ENCODE measurements around the gene TCAIM. TPM values are rescaled to one million over a fixed set of nuclear protein-coding genes. Genes with fewer than 3 reads are reported as not detected.

TCAIM gene
- total and polyA plus RNA-seq, 9 of the 15 experiments (the other 6 are each of a cell fraction or from before 2014, with no cell fraction given), result 19.7 to 53.3 (median 36.9) TPM

DNA sequence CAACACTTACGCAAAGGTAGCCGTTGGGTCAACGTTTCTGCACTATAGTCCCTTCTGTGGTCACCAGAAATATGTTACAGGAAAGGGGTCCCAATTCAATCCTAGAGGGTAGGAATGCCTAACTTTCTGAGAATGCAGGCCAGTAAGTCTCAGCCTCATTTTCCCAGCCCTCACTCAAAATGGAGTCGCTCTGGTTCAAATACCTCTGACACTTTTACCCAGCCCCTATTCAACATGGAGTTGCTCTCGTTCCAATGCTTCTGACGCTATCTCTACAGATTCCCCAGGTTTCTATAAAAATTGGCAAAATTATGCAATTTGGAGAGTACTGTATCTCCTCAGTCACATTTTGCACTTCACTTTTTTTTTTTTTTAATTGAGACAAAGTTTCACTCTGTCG is 99.2 kb downstream of the TCAIM start (continued):
- TF ChIP-seq, protein P1, sequence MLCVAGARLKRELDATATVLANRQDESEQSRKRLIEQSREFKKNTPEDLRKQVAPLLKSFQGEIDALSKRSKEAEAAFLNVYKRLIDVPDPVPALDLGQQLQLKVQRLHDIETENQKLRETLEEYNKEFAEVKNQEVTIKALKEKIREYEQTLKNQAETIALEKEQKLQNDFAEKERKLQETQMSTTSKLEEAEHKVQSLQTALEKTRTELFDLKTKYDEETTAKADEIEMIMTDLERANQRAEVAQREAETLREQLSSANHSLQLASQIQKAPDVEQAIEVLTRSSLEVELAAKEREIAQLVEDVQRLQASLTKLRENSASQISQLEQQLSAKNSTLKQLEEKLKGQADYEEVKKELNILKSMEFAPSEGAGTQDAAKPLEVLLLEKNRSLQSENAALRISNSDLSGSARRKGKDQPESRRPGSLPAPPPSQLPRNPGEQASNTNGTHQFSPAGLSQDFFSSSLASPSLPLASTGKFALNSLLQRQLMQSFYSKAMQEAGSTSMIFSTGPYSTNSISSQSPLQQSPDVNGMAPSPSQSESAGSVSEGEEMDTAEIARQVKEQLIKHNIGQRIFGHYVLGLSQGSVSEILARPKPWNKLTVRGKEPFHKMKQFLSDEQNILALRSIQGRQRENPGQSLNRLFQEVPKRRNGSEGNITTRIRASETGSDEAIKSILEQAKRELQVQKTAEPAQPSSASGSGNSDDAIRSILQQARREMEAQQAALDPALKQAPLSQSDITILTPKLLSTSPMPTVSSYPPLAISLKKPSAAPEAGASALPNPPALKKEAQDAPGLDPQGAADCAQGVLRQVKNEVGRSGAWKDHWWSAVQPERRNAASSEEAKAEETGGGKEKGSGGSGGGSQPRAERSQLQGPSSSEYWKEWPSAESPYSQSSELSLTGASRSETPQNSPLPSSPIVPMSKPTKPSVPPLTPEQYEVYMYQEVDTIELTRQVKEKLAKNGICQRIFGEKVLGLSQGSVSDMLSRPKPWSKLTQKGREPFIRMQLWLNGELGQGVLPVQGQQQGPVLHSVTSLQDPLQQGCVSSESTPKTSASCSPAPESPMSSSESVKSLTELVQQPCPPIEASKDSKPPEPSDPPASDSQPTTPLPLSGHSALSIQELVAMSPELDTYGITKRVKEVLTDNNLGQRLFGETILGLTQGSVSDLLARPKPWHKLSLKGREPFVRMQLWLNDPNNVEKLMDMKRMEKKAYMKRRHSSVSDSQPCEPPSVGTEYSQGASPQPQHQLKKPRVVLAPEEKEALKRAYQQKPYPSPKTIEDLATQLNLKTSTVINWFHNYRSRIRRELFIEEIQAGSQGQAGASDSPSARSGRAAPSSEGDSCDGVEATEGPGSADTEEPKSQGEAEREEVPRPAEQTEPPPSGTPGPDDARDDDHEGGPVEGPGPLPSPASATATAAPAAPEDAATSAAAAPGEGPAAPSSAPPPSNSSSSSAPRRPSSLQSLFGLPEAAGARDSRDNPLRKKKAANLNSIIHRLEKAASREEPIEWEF (CRISPR knock-in tag; IDR thresholded peaks at IDR 0.05), result peak; percentile 91
- TF ChIP-seq HNRNPK (IDR thresholded peaks at IDR 0.05; ENCODE audit: low read depth, low read length, poor library complexity, severe bottlenecking) (no peak), DIDO1 (tag; IDR thresholded peaks at IDR 0.05; ENCODE audit: low read depth) (peak; percentile 59; the same call in 1 of the 2 replicates), NR4A1 (CRISPR knock-in tag; IDR thresholded peaks at IDR 0.05) (0 out of 2 replicates have a peak, but pooled peaks have one; percentile 47), NR4A1 (tag; IDR thresholded peaks at IDR 0.05) (peak; percentile 98), ZNF76 (CRISPR knock-in tag; IDR thresholded peaks at IDR 0.05; ENCODE audit: borderline replicate concordance) (peak; percentile 90), ZNF263 (CRISPR knock-in tag; IDR thresholded peaks at IDR 0.05; ENCODE audit: borderline replicate concordance) (no peak), MED1 (CRISPR knock-in tag; IDR thresholded peaks at IDR 0.05; ENCODE audit: borderline replicate concordance) (no peak), JUN (IDR thresholded peaks at IDR 0.05; ENCODE audit: borderline replicate concordance, low read depth, low read length) (no peak), JUN (CRISPR knock-in tag; IDR thresholded peaks at IDR 0.05; ENCODE audit: borderline replicate concordance) (no peak), HLTF (IDR thresholded peaks at IDR 0.05) (no peak), ZNF197 (CRISPR knock-in tag; IDR thresholded peaks at IDR 0.05; ENCODE audit: low read depth) (0 out of 2 replicates have a peak, but pooled peaks have one; percentile 44), HNRNPLL (IDR thresholded peaks at IDR 0.05; ENCODE audit: low read depth, low read length, poor library complexity, severe bottlenecking) (no peak), RBM25 (IDR thresholded peaks at IDR 0.05; ENCODE audit: low read depth, low read length, severe bottlenecking) (no peak), MCM3 (IDR thresholded peaks at IDR 0.05) (no peak), CEBPB (tag; IDR thresholded peaks at IDR 0.05) (no peak), MYNN (IDR thresholded peaks at IDR 0.05) (no peak), MYNN (CRISPR knock-in tag; IDR thresholded peaks at IDR 0.05) (no peak), GTF2A2 (tag; IDR thresholded peaks at IDR 0.05) (peak; percentile 94)
- TF ChIP-seq, protein P2, sequence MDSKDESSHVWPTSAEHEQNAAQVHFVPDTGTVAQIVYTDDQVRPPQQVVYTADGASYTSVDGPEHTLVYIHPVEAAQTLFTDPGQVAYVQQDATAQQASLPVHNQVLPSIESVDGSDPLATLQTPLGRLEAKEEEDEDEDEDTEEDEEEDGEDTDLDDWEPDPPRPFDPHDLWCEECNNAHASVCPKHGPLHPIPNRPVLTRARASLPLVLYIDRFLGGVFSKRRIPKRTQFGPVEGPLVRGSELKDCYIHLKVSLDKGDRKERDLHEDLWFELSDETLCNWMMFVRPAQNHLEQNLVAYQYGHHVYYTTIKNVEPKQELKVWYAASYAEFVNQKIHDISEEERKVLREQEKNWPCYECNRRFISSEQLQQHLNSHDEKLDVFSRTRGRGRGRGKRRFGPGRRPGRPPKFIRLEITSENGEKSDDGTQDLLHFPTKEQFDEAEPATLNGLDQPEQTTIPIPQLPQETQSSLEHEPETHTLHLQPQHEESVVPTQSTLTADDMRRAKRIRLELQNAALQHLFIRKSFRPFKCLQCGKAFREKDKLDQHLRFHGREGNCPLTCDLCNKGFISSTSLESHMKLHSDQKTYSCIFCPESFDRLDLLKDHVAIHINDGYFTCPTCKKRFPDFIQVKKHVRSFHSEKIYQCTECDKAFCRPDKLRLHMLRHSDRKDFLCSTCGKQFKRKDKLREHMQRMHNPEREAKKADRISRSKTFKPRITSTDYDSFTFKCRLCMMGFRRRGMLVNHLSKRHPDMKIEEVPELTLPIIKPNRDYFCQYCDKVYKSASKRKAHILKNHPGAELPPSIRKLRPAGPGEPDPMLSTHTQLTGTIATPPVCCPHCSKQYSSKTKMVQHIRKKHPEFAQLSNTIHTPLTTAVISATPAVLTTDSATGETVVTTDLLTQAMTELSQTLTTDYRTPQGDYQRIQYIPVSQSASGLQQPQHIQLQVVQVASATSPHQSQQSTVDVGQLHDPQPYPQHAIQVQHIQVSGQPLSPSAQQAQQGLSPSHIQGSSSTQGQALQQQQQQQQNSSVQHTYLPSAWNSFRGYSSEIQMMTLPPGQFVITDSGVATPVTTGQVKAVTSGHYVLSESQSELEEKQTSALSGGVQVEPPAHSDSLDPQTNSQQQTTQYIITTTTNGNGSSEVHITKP (IDR thresholded peaks at IDR 0.05; ENCODE audit: partially characterized antibody), result no peak

Data from K562 (cell line).